Measurements from ENCODE around the gene GYS1.
A peak's percentile ranks its signal among the peaks of the same experiment; 100 is the strongest.

GYS1 gene

DNA sequence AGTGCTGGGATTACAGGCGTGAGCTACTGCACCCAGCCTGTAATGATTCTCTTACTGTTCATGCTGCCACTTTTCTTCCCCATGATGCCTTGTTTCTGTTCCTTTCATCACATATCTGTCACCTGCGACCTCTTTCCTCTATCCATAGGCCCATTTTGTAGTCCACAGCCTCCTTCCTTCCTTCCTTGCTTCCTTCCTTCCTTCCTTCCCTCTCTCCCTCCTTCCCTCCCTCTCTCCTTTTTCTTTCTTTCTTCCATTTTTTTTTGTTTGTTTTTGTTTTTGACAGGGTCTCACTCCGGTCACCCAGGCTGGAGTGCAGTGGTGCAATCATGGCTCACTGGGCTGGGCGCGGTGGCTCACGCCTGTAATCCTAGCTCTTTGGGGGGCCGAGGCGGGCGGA, 4.2 kb downstream of the GYS1 start:
- no peak for DNase-seq (ENCODE audit: low read depth)

DNA sequence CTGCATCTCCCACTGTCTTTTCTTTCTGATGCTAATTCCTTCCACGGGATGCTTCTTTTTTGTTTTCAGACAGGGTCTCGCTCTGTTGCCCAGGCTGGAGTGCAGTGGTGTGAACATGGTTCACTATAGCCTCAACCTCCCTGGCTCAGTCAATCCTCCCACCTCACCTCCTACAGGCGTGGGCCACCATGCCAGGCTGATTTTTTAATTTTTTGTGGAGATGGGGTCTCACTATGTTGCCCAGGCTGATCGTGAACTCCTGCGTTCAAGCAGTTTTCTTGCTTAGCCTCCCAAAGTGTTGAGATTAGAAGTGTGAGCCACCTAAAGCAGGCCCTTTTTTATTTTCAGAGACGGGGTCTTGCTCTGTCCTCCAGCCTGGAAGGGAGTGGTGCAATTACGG, 4.8 kb downstream of the GYS1 start:
- DNase-seq (ENCODE audit: low read depth): no peak

DNA sequence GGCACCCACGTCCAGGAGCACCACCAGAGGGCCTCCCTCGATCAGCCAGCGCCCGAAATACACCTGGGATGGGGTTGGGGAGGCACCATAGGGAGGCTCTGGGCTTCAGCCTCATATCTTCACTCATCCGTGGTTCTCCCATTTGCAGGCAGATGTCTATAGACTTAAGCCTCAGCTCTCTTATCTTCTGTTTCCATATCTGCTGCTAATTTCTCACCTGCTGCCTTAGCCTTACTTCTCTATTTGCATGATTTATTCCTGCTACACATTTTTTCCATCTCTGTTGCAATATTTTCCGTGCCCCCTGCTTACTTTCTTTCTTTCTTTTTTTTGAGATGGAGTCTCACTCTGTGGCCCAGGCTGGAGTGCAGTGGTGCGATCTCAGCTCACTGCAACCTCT, 5.8 kb downstream of the GYS1 start:
- DNase-seq (ENCODE audit: low read depth): no peak

DNA sequence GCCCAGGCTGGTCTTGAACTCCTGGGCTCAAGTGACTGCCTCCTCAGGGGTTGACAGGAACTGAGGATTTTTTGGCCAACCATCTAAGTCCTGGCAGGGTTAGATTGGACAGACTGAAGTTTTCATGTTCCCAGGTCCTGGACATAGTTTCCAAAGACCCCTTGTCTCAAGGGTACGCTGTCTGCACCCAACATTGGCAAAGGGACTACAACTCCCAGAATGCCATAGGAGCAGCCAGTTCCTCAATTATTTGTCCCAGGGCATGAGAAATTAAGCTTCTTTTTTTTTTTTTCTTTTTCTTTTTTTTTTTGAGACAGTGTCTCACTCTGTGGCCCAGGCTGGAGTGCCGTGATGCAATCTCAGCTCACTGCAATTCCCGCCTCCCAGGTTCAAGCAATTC, 6.9 kb downstream of the GYS1 start:
- DNase-seq (ENCODE audit: low read depth): no peak

DNA sequence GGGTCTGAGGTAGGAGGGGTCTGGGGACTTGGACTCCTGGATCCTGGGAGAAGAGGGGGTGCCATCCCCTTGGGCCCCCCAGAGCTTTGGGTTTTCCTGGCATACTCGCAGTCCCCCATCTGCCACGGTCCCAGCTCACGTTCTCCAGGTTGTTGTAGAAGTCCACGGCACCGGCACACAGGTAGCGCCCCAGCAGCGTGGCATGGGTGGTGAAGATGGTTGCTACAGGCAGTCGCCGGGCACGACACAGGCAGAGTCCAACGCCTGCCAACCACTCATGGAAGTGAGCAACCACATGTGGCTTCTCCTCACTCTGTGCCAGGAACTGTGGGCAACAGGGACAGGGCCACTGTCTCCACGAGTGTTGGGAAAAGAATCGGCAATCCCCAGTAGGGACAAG, 7.4 kb downstream of the GYS1 start:
- no peak for DNase-seq (ENCODE audit: low read depth)

DNA sequence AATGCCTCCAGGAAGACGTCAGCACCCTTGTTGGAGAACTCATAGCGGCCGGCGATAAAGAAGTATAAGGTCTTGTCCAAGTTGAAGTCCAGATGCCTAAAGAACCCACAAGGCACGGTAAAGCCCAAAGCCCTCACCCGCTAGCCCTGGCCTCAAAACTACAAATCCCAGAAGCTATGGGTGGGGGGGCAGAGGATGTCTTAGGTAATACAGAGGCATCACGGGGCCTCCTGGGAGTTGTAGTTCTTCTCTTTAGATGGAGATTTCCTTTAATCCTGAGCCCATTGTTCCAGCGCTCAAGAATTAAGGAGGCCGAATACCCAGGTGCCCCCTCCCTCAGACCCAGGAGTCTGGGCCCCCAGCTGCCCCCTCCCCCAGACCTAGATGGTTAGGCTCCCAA, 10.8 kb downstream of the GYS1 start:
- DNase-seq (ENCODE audit: low read depth): peak; percentile 32

DNA sequence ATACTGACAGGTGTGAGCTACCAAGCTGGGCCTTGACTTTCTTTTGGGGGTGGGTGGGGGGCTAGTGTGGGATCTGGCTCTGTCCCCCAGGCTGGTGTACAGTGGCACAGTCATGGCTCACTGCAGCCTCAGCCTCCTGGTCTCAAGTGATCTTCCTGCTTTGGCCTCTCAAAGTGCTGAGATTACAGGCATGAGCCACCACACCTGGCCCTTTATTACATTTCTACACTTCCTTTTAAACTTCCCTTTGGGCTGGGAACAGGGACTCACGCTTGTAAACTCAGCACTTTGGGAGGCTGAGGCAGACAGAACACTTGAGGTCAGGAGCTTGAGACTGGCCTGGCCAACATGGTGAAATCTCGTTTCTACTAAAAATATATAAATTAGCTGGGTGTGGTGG, 16.0 kb downstream of the GYS1 start:
- DNase-seq (ENCODE audit: low read depth): no peak

DNA sequence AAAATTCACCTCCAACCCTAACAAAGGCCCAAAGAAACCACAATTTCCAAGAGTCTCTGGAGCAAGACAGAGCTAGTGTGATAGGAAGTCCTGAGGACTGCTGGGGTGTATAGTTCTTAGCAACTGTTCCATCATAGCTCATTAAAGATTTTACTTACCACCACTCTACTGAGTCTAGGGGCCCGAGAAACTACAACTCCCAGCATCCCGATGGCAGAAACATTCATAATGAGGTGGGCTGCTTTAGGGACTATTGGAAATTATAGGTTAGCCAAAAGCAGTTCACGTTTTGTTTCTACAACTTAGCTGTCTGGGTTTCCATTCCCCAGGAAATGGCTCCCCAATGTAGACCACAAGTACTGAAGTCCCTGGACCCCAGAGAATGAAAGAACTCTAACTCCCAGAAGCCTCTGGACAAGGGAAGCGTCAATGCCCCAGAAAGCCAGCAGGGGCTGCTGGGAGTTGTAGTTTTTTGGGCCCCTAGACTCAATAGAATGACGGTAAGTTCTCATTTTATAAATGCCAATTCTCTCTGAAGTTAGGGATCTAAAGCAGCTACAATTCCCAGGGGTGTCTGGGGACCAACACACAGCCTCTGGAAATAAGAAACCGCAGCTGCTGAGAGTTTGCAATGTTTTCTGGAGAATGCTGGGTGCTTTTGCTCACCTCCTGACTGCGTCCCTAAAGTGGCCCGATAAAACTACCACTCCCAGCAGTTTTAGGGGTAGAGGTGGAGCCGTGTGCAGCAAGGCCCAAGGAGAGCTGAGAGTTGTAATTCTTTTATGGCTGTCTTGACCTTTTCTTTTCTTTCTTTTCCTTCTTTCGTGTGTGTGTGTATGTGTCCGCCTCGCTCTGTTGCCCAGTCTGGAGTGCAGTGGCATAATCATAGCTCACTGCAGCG, 16.9 kb downstream of the GYS1 start:
- peak; percentile 57 for DNase-seq (ENCODE audit: low read depth)

DNA sequence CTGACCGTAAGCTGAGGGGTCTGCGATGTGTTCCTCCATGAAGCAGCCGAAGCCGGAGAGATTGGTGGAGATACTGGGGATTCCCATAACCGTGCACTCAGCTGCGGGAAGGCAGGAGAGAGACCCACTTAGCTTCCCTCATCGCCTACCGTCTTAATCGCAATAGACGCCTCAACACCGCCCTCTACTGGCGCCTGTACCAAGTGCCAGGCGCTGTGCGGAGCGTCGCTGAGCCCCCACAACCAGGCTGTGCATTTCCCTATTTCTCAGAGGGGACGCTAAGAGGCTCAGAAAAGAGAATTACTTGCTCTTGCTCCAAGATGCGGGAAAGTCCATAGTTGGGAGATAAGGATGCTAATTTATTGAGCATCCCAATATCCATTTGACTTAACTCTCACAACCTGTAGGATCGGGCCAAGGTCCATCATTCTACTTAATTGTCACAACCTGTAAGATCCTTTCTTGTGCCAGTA, 22.1 kb downstream of the GYS1 start:
- DNase-seq (ENCODE audit: low read depth): peak; percentile 82

DNA sequence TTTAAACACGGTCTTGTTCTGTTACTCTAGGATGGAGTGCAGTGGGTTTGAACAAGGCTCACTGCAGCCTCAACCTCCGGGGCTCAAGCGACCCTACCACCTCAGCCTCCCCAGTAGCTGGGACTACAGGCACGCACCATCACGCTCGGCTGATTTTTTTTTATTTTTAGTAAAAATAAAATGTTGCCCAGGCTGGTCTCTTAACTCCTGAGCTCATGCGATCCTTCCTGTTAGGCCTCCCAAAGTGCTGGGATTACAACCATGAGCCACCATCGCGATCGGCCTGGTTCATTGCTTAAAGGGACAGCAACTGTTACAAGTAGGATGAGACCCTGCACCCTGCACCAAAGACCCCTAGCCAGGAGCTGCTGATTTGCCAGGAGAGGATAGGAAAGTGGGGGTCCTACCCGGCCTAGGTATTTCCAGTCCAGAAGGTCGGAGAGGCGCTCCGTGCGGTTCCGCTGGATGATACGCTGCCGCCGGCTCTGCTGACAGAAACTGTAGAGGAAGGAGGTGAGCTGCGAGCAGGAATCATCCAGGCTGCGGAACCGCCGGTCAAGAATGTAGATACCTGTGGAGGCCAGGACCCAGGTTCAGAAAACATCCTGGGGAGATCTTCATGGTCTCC, 22.9 kb downstream of the GYS1 start:
- DNase-seq (ENCODE audit: low read depth): no peak

DNA sequence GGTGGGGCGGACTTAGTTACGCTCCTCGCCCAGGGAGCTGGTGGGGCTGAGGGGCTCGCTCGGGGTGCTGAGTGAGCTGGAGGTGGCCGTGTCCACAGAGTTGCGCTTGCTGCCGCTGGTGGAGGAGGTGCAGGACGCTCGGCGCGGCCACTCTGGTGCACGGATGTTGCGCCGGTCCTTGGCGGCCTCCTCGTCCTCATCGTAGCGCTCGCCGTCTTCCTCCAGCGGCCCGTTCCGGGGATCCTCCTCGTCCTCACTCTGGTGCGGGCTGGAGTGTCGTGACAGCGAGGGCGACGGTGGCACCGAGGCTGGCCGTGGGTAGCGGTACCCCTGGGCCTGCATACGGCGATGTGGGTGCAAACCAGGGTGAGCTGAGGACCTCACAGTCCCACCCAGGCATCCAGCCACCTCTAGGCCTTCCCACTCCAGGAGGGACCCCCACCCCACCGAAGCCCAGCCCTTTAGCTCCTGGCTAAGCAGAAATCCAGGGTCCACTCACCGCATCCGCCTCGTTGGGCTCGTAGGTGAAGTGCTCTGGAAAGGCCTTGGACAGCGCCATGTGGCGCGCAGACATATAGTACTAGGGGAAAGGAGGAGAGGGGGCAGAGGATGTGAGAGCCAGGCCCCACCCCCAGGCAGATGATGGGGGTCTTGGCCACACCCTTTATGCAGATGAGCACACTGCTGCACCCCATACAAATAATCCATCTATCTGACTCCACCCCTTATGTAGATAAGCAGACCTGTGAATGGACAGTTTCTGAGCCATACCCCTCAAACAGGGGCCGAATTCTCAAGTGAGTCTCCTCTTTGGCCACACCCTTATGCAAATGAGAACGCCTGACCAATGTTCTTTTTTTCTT, 23.6 kb downstream of the GYS1 start:
- DNase-seq (ENCODE audit: low read depth): peak; percentile 50

DNA sequence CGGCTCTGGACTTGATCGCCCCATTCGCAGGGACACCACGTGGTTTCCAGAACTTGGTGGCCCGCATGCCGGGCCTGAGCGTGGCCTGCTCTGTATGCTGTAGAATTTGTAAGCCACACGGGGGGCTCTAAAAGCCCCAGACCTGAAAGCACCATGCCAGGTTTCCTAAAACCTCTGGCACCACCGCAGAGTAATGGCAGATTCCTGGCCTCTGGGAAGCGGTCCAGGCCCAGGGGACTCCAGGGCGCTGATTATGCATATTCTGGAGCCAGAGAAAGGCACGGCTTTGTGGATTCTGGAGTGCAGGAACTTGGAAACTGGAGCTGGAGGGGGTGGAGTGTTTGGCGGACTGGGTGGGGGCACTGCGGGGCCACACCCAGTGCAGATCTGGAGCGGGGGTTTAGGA, 24.3 kb downstream of the GYS1 start:
- DNase-seq (ENCODE audit: low read depth): no peak

DNA sequence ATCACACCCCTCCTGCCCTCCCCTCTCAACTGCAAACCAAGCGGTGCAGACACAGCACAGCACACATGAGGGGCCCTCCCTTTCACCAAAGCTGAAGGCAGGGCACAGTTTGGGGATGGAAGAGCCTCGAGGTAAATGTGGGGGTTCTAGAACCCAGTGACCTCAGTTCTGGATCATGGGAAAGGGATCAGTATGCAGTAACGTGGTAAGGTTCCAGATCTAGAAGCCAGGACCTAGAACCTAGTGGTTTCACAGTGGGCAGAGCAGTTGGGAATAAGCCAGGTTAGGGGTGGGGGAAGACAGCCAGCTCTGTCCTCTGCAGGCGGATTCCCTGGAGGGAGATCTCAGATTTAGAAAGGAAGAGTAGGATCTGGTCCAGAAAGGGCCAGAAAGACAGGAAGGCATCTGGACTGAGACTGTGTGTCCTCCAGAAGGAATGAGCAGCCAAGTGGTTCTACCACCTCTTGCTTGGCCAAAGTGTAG, 24.9 kb downstream of the GYS1 start:
- DNase-seq (ENCODE audit: low read depth): no peak

DNA sequence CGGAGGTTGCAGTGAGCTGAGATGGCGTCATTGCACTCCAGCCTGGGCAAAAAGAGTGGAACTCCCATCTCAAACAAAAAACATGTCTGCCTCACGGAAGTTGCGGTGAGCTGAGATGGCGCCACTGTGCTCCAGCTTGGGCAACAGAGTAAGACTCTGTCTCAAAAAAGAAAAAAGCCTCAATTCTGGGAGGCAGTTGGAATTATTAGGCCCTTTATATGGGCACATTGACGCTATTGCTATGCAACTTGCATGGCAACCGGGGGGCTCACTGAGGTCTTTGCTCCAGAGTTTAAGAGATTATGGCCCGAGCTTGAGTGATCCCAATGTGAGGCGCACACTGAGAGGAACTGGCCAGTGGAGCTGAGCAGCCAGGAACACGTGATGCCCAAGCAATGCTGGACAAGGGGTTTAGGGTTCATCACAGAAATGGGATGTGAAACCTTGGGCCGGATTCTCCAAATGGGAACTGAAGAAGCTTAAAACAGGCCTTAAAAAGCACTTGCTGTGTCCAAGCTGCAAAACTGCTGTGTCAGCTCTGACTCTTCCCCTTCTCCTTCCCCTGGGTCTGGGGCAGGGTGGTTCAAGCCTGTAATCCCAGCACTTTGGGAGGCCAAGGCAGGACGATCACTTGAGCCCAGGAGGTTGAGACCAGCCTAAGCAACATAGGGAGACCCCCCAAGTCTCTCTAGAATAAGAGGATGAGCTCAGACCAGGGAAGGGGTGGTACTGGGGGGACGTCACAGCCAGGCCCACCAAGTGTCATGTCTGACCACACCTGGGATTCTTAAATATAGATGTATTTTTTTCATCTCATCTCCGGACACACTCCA, 25.5 kb downstream of the GYS1 start:
- peak; percentile 50 for DNase-seq (ENCODE audit: low read depth)

DNA sequence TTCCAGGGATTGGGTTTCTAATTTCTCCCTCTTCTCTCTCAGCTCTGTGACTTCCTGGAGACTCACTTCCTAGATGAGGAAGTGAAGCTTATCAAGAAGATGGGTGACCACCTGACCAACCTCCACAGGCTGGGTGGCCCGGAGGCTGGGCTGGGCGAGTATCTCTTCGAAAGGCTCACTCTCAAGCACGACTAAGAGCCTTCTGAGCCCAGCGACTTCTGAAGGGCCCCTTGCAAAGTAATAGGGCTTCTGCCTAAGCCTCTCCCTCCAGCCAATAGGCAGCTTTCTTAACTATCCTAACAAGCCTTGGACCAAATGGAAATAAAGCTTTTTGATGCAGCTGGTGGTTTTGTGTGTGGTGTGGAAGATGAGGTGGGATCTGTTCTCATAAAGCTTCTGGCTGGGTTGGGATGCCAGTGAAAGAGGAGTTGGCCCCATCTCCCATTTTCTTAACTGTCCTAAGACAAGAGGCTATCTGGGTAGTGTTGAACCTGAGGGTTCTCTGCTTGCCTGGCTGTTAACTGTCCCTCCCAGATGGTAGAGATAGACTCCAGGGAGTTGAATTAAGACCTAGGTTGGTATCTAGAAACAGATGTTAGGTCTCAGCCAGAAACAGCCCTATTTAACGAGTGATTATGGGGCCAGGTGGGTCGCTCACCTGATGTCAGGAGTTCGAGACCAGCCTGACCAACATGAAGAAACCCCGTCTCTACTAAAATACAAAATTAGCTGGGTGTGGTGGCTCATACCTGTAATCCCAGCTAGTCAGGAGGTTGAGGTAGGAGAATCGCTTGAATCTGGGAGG, 26.4 kb downstream of the GYS1 start:
- no peak for DNase-seq (ENCODE audit: low read depth)

DNA sequence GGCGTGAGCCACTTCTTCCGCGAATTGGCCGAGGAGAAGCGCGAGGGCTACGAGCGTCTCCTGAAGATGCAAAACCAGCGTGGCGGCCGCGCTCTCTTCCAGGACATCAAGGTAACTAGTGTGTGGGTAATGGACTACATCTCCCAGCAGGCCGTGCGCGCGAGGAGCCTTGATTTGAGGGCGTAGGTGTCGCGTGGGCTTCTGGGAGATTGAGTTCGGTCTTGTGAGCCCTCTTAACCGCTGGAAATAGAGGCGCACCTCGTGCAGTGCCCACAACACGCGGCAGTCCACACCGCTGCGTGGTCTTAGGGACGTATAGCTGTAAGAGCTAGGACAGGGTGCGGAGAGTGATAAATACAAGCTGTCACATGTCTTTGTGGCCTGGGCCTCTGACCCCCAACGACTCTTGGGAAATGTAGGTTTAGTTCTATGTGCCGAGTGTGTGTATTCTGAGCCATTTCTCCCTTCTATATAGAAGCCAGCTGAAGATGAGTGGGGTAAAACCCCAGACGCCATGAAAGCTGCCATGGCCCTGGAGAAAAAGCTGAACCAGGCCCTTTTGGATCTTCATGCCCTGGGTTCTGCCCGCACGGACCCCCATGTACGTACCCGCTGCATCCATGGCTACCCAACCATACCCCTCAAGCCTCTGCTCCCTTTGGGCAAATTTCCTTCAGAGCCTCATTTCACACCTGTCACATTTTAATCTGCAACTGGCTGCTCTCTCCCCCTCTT, 27.1 kb downstream of the GYS1 start:
- DNase-seq (ENCODE audit: low read depth): peak; percentile 88

DNA sequence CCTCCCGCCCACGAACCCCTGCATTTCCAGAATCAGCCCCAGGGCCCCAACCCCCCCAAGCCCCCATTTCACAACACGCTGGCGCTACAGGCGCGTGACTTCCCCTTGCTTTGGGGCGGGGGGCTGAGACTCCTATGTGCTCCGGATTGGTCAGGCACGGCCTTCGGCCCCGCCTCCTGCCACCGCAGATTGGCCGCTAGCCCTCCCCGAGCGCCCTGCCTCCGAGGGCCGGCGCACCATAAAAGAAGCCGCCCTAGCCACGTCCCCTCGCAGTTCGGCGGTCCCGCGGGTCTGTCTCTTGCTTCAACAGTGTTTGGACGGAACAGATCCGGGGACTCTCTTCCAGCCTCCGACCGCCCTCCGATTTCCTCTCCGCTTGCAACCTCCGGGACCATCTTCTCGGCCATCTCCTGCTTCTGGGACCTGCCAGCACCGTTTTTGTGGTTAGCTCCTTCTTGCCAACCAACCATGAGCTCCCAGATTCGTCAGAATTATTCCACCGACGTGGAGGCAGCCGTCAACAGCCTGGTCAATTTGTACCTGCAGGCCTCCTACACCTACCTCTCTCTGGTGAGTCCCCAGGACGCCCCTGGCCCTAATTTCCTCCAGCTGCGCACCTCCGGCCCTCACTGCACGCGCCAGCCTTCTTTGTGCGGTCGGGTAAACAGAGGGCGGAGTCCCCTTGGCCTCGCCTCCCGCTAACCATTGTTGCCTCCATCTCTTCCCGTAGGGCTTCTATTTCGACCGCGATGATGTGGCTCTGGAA, 27.9 kb downstream of the GYS1 start, which contains the start of gene FTL:
Gene FTL, plus strand, starts transcription at position 270 of the 766 bp plus-strand sequence. Its CDS starts 199 bp downstream, at position 469.
- peak; percentile 94 for DNase-seq (ENCODE audit: low read depth)

DNA sequence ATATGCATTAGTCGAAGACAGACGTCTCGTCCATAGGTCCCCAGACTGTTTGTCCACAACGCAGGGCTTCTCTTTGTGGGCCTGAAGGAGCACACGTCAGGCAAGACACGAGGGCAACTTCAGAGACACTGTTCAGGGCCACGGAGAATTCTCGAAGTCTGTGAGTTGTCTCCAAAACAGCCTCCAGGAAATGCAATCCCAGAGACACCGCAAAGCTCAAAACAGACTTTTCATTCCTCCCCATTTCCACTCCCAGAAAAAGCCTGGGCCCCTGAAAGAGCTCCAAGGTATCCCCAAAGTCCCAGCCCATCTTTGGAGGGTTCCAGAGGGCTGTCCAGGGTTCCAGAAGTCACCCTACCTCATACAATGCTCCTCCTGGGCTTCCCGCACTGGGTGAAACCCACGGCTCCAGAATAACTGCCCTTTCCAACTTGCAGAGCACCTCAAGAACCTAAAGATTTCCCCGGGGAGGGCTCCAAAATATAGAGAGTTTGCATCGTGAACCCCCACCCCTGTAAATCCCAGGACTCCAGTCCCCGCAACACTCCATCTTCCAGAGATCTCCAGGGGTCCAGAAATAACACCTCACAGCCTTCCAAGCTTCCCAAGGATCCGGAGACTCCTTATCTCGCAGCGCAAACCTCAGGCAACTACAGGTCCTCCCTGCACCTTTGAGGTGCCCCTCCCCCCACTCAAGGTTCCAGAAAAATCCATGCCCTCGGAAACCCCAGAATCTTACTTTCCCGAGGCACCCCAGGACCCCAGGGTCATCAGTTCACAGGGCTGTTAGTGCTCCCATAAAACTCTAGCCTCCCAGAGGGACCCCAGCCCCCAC, 28.7 kb downstream of the GYS1 start:
- DNase-seq (ENCODE audit: low read depth): peak; percentile 65

All from ELR (cell line).